HK-2 (cell line): ENCODE results near the gene ESYT2.
A peak's percentile ranks its signal among the peaks of the same experiment; 100 is the strongest.

Source experiments
- DNase-seq: peaks from one replicate; pipeline ENCODE4 v3.0.0-alpha.2; 2018; ENCODE audit not compliant: unreplicated experiment

The ESYT2 gene

GRCh38 chr7:158828133-158829020 is 932 bp downstream of the ESYT2 start:
- peak; percentile 56 for DNase-seq

- DNase-seq = no peak
These were observed 1.7 kb downstream of the ESYT2 start for GRCh38 chr7:158827411-158828132.

GRCh38 chr7:158825628-158826289 is 3.5 kb downstream of the ESYT2 start:
- DNase-seq = no peak

GRCh38 chr7:158824028-158824427 is 5.3 kb downstream of the ESYT2 start:
- DNase-seq = no peak

- no peak for DNase-seq
These were observed 7.9 kb downstream of the ESYT2 start for GRCh38 chr7:158821171-158822031.

- no peak for DNase-seq
These were observed 8.7 kb downstream of the ESYT2 start for GRCh38 chr7:158820656-158821055.

GRCh38 chr7:158819571-158820203 is 9.6 kb downstream of the ESYT2 start:
- no peak for DNase-seq

- peak; percentile 97 for DNase-seq
These were observed 10.7 kb downstream of the ESYT2 start for GRCh38 chr7:158818325-158819213.

- DNase-seq = peak; percentile 26
These were observed 12.3 kb downstream of the ESYT2 start for GRCh38 chr7:158816995-158817394.

GRCh38 chr7:158816271-158816670 is 13.0 kb downstream of the ESYT2 start:
- DNase-seq = no peak

- no peak for DNase-seq
These were observed 13.5 kb downstream of the ESYT2 start for GRCh38 chr7:158815800-158816128.

GRCh38 chr7:158815083-158815799 is 14.1 kb downstream of the ESYT2 start:
- no peak for DNase-seq

GRCh38 chr7:158814637-158815036 is 14.7 kb downstream of the ESYT2 start:
- no peak for DNase-seq

- no peak for DNase-seq
These were observed 16.6 kb downstream of the ESYT2 start for GRCh38 chr7:158812684-158813083.

GRCh38 chr7:158811894-158812293 is 17.4 kb downstream of the ESYT2 start:
- DNase-seq = no peak

- DNase-seq = peak; percentile 25
These were observed 17.8 kb downstream of the ESYT2 start for GRCh38 chr7:158811461-158811860.

- DNase-seq = no peak
These were observed 18.5 kb downstream of the ESYT2 start for GRCh38 chr7:158810846-158811245.

GRCh38 chr7:158809596-158809995 is 19.7 kb downstream of the ESYT2 start:
- no peak for DNase-seq

GRCh38 chr7:158808126-158808525 is 21.2 kb downstream of the ESYT2 start:
- DNase-seq = no peak
